HG02610 (cell line): ENCODE measurements around the gene APOL4.
"Not testable (repeated sequence)": the region's sequence is repeated elsewhere in the genome, so short reads cannot be mapped to it uniquely, and the experiment has no call there.

Experiments used
- ATAC-seq: cut with Tn5 transposase; IDR thresholded peaks from one replicate; pipeline ENCODE4 v1.9.1; 2021; ENCODE audit warnings: mild to moderate bottlenecking, moderate library complexity; ENCODE audit not compliant: unreplicated experiment

Gene APOL4

DNA sequence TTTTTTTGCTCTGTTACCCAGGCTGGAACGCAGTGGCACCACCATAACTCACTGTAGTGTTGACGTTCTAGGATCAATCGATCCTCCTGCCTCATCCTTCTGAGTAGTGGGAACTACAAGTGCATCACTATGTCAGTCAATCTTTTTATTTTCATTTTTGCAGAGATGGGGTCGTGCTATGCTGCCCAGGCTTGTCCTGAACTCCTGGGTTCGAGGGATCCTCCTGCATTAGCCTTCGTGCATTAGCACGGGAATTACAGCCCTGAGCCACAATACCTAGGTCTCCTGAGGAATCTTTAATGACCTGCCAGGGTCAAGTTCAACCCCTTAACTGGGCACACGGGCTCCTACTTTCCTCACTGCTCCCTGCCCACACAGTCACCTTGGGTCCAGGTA, 45.5 kb downstream of the APOL4 start:
- no peak for ATAC-seq

- ATAC-seq, result no peak
These were observed 45.9 kb downstream of the APOL4 start for GRCh38 chr22:36155702-36156101.

DNA sequence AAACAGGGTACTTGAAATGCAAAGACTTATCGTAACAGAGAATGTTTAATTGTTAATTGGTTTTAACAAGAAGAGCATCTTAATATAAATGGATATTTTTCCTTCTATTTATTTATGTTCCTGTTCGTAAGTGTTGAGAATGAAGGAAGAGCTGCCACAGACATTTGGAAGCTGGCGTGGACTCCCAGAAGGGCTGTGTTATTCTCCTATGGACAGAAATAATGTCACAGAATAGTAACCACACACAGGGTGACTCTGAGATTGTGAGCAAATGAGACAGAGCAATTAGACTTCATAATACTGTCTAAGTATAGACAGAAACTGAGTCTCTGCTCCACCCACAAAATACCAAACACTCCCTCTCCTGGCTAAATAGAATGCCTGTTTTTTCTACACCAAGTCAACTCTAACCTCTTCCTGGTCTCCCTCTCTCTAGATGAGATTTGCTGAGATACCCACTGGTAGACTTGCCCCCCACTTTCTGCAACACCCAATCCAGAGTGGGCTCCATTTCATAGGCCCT, 47.1 kb downstream of the APOL4 start:
- no peak for ATAC-seq

- no peak for ATAC-seq
These were observed 47.8 kb downstream of the APOL4 start for GRCh38 chr22:36153501-36154422.

- not testable (repeated sequence) for ATAC-seq
These were observed 48.8 kb downstream of the APOL4 start for GRCh38 chr22:36152821-36153220.

DNA sequence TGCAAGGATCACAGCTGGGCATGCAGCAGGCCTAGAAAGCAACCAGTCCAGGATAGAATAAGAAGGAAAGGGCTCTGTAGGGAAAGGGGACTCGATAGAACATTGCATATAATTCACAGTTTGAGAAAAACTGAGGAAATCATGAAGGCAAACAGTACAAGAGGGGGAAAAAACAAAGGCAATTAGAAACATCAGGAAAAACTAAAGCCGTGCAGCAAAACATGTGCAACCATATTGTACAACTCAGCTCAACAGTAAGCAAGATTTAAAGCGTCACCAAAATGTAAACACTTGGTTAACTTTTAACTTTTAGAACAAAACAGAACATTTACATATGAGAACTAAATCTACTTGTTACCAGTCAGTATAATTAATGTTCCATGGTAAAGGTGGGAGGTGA, 49.5 kb downstream of the APOL4 start:
- no peak for ATAC-seq

DNA sequence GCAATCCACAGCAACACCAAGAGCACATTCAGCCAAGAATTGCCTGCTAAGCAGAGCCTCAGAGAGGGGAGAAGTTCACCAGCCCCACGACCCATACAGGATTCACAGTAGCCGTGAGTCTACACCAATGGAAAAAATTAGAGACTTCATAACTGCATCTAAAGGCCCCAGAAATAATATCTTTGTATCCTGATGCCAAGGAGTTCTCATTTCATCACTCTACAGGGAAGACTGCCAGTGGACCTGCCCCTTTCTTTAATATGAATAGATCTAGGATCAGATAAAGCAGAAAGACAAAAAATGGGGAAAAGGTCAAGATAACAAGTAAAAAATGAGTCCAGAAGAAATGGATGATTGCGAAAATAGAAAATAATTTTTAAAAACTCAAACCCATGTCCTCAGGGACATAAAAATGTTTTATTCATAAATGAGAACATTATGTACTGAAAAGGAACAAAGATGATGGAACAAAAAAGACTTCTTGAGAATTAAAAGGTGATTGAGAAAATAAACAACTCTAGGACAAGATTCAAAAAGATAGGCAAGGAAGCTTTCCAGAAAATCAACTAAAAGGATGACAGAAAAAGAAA, 50.5 kb downstream of the APOL4 start:
- no peak for ATAC-seq

DNA sequence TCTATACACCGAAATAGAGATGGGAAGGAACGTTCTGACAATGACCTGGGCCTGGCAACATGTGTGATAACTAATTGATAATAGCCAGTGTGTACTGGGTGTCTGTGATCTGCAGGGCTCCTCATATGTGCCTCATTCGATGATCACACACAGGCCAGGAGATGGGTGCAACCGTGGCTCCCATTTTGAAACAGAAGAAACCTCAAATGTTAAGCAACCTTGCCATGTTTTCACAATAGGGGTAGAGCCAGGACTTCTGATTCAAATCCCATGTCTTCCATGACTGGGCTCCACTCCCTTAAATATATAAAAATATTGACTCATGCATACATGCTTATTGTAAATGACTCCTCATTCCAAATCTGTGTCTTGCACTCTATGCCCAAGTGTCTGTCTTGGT, 52.2 kb downstream of the APOL4 start:
- ATAC-seq, result no peak

DNA sequence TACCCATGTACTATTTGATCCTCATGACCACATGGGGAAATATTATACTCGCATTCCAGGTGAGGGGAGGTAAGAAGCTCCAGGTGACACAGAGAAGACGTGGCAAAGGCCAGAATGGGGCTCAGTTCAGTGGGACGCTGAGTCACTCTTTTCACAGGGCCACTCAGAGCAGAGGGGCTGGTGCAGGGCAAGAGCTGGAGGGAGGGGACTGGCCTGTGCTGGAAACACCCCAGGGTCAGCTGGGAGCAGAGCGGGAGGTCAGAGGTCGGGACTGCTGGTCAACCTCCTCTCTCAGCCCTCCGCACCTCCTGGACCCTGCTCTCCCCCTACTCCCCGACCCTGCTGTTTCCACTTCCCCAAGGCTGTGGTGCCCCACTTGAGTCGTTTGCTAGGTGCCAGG, 53.2 kb downstream of the APOL4 start:
- ATAC-seq, result no peak

GRCh38 chr22:36147196-36147791, 54.3 kb downstream of the APOL4 start:
- no peak for ATAC-seq

DNA sequence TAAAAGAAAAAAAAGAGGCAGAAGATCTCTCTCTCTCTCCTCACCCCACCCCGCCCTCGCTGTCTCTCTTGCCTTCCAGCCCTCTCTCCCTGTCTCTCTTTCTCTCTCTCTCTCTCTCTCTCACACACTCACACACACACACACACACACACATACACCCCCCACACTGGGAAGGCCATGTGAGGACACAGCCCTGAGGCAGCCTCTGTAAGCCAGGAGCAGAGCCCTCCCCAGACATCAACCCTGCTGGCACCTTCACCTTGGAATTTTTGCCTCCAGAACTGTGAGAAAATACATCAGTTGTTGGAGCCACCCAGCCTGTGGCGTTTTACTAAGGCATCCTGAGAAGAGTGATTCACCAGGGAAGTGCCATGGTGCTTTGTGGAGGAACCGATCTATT, 55.7 kb downstream of the APOL4 start:
- ATAC-seq, result no peak

GRCh38 chr22:36144886-36145541, 56.6 kb downstream of the APOL4 start:
- no peak for ATAC-seq

- no peak for ATAC-seq
These were observed 57.7 kb downstream of the APOL4 start for GRCh38 chr22:36143956-36144355.

DNA sequence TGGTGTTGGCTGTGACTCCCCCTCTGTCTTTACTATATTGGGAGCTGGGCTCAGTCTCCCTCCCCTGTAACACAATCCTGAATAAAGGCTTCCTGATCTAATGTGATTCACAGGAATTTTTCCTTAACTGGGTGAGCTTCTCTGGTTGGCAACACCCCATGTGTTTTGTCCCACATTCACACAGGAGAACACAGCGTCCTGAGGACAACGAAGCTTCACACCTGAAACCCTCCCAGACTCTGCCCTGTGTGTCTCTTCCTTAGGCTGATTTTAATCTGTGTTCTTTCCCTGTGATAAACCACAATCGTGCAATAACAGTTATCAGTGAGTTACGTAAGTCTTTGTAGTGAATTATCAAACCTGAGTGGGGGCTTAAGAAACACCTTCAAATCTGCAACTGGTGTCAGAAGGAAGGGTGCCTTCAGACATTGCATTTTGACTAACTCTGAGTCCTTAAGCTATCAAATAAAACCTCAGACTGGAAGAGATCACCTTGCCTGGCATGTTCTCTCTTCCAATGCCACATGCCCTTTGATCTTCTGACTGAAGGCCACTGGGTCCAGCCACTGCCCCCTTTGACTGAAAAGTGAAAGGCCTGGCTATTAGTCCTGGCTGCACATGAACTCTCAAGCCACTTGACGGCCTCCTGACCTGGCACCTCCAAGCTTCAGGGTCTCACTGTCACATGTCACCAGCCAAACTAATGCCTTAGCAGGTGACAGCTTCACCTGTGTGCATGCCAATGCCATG, 58.4 kb downstream of the APOL4 start:
- ATAC-seq, result no peak

GRCh38 chr22:36141481-36141880, 60.1 kb downstream of the APOL4 start:
- no peak for ATAC-seq
